A673 (cell line): ENCODE data around the gene CDC42EP4.

Experiments
- CTCF ChIP-seq: fragments of 300-800, 200-600 bp; sonication (generic); conservative IDR thresholded peaks from 2 replicates; pipeline ENCODE4 v1.5.1; 2017; ENCODE audit warnings: low read depth, mild to moderate bottlenecking, antibody characterized with exemption, low read length, moderate library complexity, mixed read lengths
- EZH2 ChIP-seq: fragments of 200-600 bp; sonication (generic); IDR thresholded peaks from 2 replicates; pipeline ENCODE4 v1.6.1; 2017; ENCODE audit warnings: borderline replicate concordance, low read depth, mild to moderate bottlenecking, mixed read lengths, antibody characterized with exemption, low read length; ENCODE audit not compliant: poor library complexity, severe bottlenecking

GRCh38 chr17:73304971-73305812 is 6.6 kb downstream of the CDC42EP4 start:
- peak; percentile 58 for TF ChIP-seq CTCF
- TF ChIP-seq EZH2: no peak
